ENCODE measurements around the gene FRMPD4.

The FRMPD4 gene

DNA sequence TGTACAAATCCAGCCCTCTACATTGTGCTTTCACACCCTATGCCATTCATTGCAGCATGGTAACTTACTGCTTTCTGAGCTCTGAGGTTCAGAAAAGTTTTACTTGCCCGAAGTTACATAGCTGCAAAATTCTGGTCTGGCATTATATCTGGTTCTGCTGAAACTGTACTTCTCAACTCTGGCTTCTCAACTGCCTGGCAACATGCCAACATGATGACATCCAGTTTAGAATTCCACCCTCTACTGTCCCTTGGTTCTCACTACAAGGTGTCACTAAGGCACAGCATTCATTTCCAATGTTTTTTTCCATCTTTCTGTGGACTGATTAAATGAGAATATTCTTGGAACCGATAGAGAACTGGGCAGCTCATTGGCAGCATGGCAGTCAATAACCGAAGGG, 410.1 kb downstream of the FRMPD4 start:
- TF ChIP-seq, protein P1, sequence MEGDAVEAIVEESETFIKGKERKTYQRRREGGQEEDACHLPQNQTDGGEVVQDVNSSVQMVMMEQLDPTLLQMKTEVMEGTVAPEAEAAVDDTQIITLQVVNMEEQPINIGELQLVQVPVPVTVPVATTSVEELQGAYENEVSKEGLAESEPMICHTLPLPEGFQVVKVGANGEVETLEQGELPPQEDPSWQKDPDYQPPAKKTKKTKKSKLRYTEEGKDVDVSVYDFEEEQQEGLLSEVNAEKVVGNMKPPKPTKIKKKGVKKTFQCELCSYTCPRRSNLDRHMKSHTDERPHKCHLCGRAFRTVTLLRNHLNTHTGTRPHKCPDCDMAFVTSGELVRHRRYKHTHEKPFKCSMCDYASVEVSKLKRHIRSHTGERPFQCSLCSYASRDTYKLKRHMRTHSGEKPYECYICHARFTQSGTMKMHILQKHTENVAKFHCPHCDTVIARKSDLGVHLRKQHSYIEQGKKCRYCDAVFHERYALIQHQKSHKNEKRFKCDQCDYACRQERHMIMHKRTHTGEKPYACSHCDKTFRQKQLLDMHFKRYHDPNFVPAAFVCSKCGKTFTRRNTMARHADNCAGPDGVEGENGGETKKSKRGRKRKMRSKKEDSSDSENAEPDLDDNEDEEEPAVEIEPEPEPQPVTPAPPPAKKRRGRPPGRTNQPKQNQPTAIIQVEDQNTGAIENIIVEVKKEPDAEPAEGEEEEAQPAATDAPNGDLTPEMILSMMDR (conservative IDR thresholded peaks at IDR 0.05; ENCODE audit: low read depth) = no peak
- H3K27ac ChIP-seq = no peak overlapping the region
- no peak for DNase-seq (ENCODE audit: low spot score)
- CTCF ChIA-PET = no interaction called here
- POLR2A ChIA-PET (ENCODE audit: low non-redundant PET) = no interaction called here

DNA sequence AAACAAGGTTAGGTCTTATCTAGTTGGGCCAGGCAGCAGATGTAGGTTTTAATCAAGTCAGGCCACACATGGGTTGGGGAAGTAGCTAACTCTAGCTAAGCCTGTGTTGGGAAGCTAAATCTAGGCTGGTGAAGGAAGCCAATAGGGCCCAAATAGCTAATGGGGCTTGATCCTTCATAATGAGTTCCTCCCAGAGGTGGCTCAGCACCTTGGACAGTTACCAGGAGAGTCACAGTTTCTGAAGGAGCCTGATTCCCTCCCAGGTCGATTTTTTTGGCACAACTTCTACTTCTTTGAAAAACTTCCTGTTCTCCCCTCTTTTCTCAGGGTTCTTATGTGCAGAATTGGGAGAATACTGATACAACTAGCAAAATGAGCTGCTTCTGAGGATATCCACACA, 410.5 kb downstream of the FRMPD4 start:
- H3K27ac ChIP-seq = no peak overlapping the region
- TF ChIP-seq, protein P1 (conservative IDR thresholded peaks at IDR 0.05; ENCODE audit: low read depth) = no peak
- DNase-seq (ENCODE audit: low spot score) = peak; percentile 6
- ChIA-PET CTCF (interaction anchor here (0.7 kb wide), 1 partner anchor 479 kb away, joined by 3 read pairs; no protein-coding TSS in a partner anchor), POLR2A (ENCODE audit: low non-redundant PET) (no interaction called here)

DNA sequence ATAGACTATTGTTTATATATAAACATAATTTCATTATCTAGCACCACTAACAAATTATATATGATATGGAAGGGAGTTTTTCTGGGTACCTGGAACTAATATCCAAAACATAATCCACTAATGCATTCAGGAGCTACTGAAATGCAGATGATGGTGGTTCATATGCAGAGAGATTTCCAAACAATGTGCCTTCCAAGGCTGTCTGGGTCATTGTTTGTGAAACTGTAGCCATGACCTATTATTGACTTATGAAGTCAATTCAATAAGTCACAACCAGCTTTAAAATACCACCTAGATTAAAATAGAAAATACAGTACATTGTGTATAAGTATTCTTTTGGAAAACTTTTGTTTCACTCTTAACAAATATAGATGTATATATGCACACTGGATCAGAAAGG, 415.9 kb downstream of the FRMPD4 start:
- no peak for DNase-seq (ENCODE audit: low spot score)
- no peak overlapping the region for H3K27ac ChIP-seq
- ChIA-PET POLR2A (ENCODE audit: low non-redundant PET) (no interaction called here), CTCF (no interaction called here)
- TF ChIP-seq, protein P1 (conservative IDR thresholded peaks at IDR 0.05; ENCODE audit: low read depth) = no peak

DNA sequence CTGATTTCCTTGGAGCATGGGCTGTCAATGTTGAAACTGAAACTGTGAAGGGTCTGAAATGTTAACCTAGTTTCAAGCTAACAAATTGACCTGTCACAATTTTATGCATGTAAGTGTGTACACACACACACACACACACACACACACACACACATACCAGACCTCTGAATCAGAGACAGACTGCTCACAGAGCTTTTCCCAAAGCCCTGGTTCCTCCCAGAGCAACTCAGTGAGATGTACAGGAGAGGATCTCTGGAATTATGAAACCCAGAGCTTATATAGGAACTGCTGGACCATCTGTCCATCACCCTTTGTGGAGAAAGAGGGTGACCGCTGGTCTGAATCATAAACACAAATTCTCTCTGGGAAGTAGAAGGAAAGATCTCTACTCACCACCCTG, 424.8 kb downstream of the FRMPD4 start:
- DNase-seq (ENCODE audit: low spot score) = no peak
- H3K27ac ChIP-seq = no peak overlapping the region
- POLR2A ChIA-PET (ENCODE audit: low non-redundant PET) = no interaction called here
- CTCF ChIA-PET = no interaction called here
- TF ChIP-seq, protein P1 (conservative IDR thresholded peaks at IDR 0.05; ENCODE audit: low read depth) = no peak

DNA sequence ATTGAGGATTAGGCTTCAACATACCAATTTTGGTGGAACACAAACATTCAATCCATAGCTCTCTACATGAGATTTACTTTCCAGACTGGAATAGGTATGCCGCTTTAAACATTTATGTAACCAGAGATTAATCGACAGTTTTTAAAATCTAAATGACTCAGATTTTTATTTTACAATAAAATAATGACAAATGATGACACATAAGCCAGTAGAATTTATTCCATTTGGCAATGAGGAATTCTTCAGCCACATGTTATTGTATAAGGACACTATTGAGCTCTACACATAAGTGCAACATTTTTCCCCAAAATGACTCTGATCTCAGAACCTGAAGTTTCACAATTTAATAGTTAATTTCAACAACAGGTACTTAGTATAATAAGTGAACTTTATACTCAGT, 425.9 kb downstream of the FRMPD4 start:
- no peak overlapping the region for H3K27ac ChIP-seq
- DNase-seq (ENCODE audit: low spot score) = no peak
- TF ChIP-seq, protein P1 (conservative IDR thresholded peaks at IDR 0.05; ENCODE audit: low read depth) = no peak
- POLR2A ChIA-PET (ENCODE audit: low non-redundant PET) = no interaction called here
- CTCF ChIA-PET = no interaction called here

DNA sequence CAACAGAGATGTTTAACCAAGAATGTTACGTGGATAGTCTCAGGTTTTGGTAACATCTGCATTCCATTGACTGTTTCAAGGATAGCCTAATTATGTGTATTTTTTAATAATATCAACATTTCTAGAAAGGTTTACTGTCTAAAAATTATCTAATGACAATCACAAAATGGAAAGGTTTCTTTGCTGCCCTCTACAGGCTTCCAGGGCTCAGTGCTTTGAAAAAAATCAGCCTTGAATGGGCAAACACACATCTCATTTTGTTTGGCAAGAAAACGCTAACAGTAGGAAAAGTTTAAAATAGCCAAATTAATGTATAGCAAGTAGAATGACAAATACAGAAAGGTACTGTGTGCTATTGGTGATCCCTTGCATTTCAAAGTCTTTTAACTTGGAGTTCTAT, 429.6 kb downstream of the FRMPD4 start:
- POLR2A ChIA-PET (ENCODE audit: low non-redundant PET) = interaction anchor here (0.6 kb wide), 1 partner anchor 134 kb away, joined by 3 read pairs; no protein-coding TSS in a partner anchor
- CTCF ChIA-PET = no interaction called here
- TF ChIP-seq, protein P1 (conservative IDR thresholded peaks at IDR 0.05; ENCODE audit: low read depth) = peak; percentile 64
- no peak for DNase-seq (ENCODE audit: low spot score)
- H3K27ac ChIP-seq = no peak overlapping the region

Measured in RWPE1 (cell line).